ENCODE measurements around the gene CENPQ.
"Not testable (repeated sequence)": the region's sequence is repeated elsewhere in the genome, so short reads cannot be mapped to it uniquely, and the experiment has no call there.

The CENPQ gene

GRCh38 chr6:49462927-49463611 is at the start of gene CENPQ, which contains the start of gene MMUT:
Gene CENPQ (plus strand): TSS chr6:49463370. CDS start chr6:49470177, 6,807 bp downstream.
Gene MMUT (minus strand): TSS chr6:49463253. CDS start chr6:49459466, 3,787 bp downstream.
- peak; percentile 94 for DNase-seq (ENCODE audit: low spot score)

GRCh38 chr6:49415358-49415757 is 47.8 kb upstream of the CENPQ start:
- DNase-seq (ENCODE audit: low spot score) = no peak

GRCh38 chr6:49416195-49416594 is 47.0 kb upstream of the CENPQ start:
- DNase-seq (ENCODE audit: low spot score) = no peak

- DNase-seq (ENCODE audit: low spot score) = no peak
Observed at GRCh38 chr6:49423817-49424216, 39.4 kb upstream of the CENPQ start.

- no peak for DNase-seq (ENCODE audit: low spot score)
Observed at GRCh38 chr6:49430187-49430586, 33.0 kb upstream of the CENPQ start.

- DNase-seq (ENCODE audit: low spot score) = no peak
Observed at GRCh38 chr6:49430866-49431265, 32.3 kb upstream of the CENPQ start.

- DNase-seq (ENCODE audit: low spot score) = peak; percentile 13
Observed at GRCh38 chr6:49453221-49453620, 9.9 kb upstream of the CENPQ start.

- no peak for DNase-seq (ENCODE audit: low spot score)
Observed at GRCh38 chr6:49454787-49455709, 8.1 kb upstream of the CENPQ start.

GRCh38 chr6:49457771-49458170 is 5.4 kb upstream of the CENPQ start:
- DNase-seq (ENCODE audit: low spot score) = no peak

GRCh38 chr6:49462071-49462470 is 1.1 kb upstream of the CENPQ start:
- no peak for DNase-seq (ENCODE audit: low spot score)

- no peak for DNase-seq (ENCODE audit: low spot score)
Observed at GRCh38 chr6:49462599-49462926, 607 bp upstream of the CENPQ start.

GRCh38 chr6:49463612-49463967 is 420 bp downstream of the CENPQ start:
- no peak for DNase-seq (ENCODE audit: low spot score)

GRCh38 chr6:49464691-49465090 is 1.5 kb downstream of the CENPQ start:
- DNase-seq (ENCODE audit: low spot score) = no peak

- DNase-seq (ENCODE audit: low spot score) = no peak
Observed at GRCh38 chr6:49468042-49468441, 4.9 kb downstream of the CENPQ start.

- not testable (repeated sequence) for DNase-seq (ENCODE audit: low spot score)
Observed at GRCh38 chr6:49476564-49476963, 13.4 kb downstream of the CENPQ start.

- peak; percentile 7 for DNase-seq (ENCODE audit: low spot score)
Observed at GRCh38 chr6:49479308-49479970, 16.3 kb downstream of the CENPQ start.

- not testable (repeated sequence) for DNase-seq (ENCODE audit: low spot score)
Observed at GRCh38 chr6:49481846-49482245, 18.7 kb downstream of the CENPQ start.

GRCh38 chr6:49483380-49483779 is 20.2 kb downstream of the CENPQ start:
- DNase-seq (ENCODE audit: low spot score) = not testable (repeated sequence)

GRCh38 chr6:49490633-49491032 is 27.5 kb downstream of the CENPQ start:
- DNase-seq (ENCODE audit: low spot score) = no peak

- no peak for DNase-seq (ENCODE audit: low spot score)
Observed at GRCh38 chr6:49497304-49497703, 34.1 kb downstream of the CENPQ start.

GRCh38 chr6:49499126-49499525 is 36.0 kb downstream of the CENPQ start:
- no peak for DNase-seq (ENCODE audit: low spot score)

- DNase-seq (ENCODE audit: low spot score) = no peak
Observed at GRCh38 chr6:49499623-49500022, 36.5 kb downstream of the CENPQ start, which contains the start of gene GLYATL3. Gene GLYATL3 (plus strand): TSS chr6:49499923. CDS start chr6:49511991, 12,068 bp downstream.

- no peak for DNase-seq (ENCODE audit: low spot score)
Observed at GRCh38 chr6:49504666-49505065, 41.5 kb downstream of the CENPQ start.

Data from LoVo (cell line).